Prostate gland (tissue), 2 donors: Measurements from ENCODE around the gene KIF9. TPM values are rescaled to one million over a fixed set of nuclear protein-coding genes. Genes with fewer than 3 reads are reported as not detected.
"Not testable (repeated sequence)": the region's sequence is repeated elsewhere in the genome, so short reads cannot be mapped to it uniquely, and the experiment has no call there.

Experiments
- DNase-seq: peaks from one replicate; pipeline ENCODE4 v3.0.0-alpha.2; 2019; ENCODE audit warnings: low spot score
- H3K27ac ChIP-seq, 2 donors: fragments of 200-600 bp; sonication (generic); 2 replicates each; pipeline ENCODE4 v1.5.1; 2017 to 2019
- H3K27me3 ChIP-seq: fragments of 200-600 bp; sonication (generic); replicated peaks from 2 replicates; pipeline ENCODE4 v1.5.1; 2019; ENCODE audit not compliant: insufficient read depth
- H3K36me3 ChIP-seq, 2 donors: fragments of 200-600 bp; sonication (generic); 1 replicate in 1 of 2; 2 replicates in 1 of 2; pipeline versions ENCODE4 v1.5.1 to v1.8.1; 2017 to 2019
- H3K4me1 ChIP-seq: fragments of 200-600 bp; sonication (generic); replicated peaks from 2 replicates; pipeline ENCODE4 v1.5.1; 2019
- H3K4me3 ChIP-seq, 2 donors: fragments of 200-600 bp; sonication (generic); 2 replicates each; pipeline ENCODE4 v1.5.1; 2017 to 2019
- H3K9me3 ChIP-seq: fragments of 200-600 bp; sonication (generic); 2 replicates; pipeline ENCODE4 v1.5.1; 2017
- POLR2A ChIP-seq: fragments of 450-650 bp; IDR thresholded peaks from one replicate; pipeline ENCODE4 v1.6.1; 2016; ENCODE audit warnings: antibody characterized with exemption, mild to moderate bottlenecking
- POLR2AphosphoS5 ChIP-seq: sonication (generic); formaldehyde crosslinking; IDR thresholded peaks from one replicate; pipeline ENCODE4 v1.6.1; 2017; ENCODE audit warnings: antibody characterized with exemption
- WGBS: methylation state at CpG from one replicate; pipeline ENCODE4 v1.1.5; 2018; 5-methylcytosine and 5-hydroxymethylcytosine counted together
- intact Hi-C: fragments of 100-400 bp; cut with DNase I; formaldehyde crosslinking; loops from one replicate; pipeline ENCODE4 v1.14.2; 2022
- total RNA-seq, 2 donors: library from RNA; depleted of rRNA; stranded (reverse); fragments of >200 nt; gene quantifications; one replicate each; pipeline ENCODE4 v1.1.0, GENCODE V29; 2016
- TF ChIP-seq, protein P1 (sequence below), 4 experiments: fragments of 200-600 bp in 2 of 4; fragments of 450-650 bp in 2 of 4; sonication (generic) in 2 of 4; IDR thresholded peaks; 1 replicate in 3 of 4; 2 replicates in 1 of 4; pipeline ENCODE4 v1.5.1; 2016 to 2019; ENCODE audit warnings: antibody characterized with exemption in 4 of 4, mild to moderate bottlenecking in 2 of 4, moderate library complexity in 2 of 4

The KIF9 gene
- total RNA-seq, 2 donors from 2014 or later, result 14.3 to 17.5 TPM

DNA sequence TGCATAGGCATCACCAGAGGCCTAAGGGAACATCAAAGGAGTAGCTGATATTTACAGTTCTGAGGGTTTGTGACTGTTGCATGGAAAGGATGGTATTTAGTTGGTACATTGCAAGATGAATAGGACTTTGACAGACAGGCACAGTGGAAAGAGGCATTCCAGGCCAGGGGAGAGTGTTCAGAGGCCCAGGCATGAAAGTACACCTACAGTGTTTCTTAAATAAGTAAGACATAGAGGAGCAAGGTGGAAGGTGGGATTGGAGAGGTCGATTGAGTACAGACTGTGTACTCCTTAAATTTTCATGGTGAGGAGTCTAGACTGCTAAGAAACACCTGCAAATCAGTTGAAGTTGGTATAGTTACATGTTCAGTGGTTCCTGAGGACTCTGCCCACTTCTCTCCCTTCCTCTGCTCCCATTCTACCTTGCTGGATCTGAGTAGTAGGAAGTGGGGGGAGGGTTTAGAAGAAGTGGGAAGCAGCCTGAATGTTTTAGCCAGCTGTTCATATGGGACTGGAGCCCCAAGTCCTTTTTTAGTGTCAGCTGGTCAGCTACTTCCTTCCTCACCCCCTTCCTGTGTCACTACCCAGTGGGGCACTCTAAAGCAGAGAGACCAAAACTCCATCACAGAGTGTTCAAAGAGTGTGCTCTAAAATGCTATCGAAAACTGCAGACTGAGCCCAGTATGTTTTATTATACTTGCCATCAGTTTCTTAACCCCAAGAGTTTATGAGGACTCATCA, 14.1 kb upstream of the KIF9 start:
- intact Hi-C loops, result no loop called here
- DNase-seq, result no peak
- TF ChIP-seq POLR2AphosphoS5 (no peak), POLR2A (no peak)
- TF ChIP-seq, protein P1, sequence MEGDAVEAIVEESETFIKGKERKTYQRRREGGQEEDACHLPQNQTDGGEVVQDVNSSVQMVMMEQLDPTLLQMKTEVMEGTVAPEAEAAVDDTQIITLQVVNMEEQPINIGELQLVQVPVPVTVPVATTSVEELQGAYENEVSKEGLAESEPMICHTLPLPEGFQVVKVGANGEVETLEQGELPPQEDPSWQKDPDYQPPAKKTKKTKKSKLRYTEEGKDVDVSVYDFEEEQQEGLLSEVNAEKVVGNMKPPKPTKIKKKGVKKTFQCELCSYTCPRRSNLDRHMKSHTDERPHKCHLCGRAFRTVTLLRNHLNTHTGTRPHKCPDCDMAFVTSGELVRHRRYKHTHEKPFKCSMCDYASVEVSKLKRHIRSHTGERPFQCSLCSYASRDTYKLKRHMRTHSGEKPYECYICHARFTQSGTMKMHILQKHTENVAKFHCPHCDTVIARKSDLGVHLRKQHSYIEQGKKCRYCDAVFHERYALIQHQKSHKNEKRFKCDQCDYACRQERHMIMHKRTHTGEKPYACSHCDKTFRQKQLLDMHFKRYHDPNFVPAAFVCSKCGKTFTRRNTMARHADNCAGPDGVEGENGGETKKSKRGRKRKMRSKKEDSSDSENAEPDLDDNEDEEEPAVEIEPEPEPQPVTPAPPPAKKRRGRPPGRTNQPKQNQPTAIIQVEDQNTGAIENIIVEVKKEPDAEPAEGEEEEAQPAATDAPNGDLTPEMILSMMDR (IDR thresholded peaks at IDR 0.05), result no peak
- 87% methylated on average over 2 of the region's 2 CpGs for WGBS
- Histone ChIP-seq H3K9me3 (no peaks in the 10 kb centered on the region), H3K4me1 (no peaks in the 10 kb centered on the region), H3K27ac (no peak overlapping the region), H3K27me3 (no peaks in the 10 kb centered on the region), H3K36me3 (no peaks in the 10 kb centered on the region), H3K4me3 (no peak overlapping the region)

DNA sequence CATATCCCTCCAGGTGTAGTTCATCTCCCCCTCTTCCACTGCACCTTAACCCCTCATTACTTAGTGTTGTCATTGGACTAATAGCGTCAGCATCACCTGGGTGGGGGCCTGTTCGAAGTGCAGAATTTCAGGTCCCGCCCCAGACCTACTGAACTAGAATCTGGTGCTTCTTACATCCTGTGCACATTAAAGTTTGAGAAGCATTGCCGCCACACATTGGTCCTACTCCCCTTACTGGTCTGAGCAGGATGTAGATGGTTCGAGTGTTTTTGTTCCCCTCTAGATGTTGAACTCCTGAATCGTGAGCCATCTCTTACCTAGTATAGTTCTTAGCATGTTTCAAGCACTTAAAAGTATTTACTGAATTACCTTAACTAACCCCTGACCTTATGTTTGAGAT, 13.4 kb upstream of the KIF9 start:
- TF ChIP-seq, protein P1 (IDR thresholded peaks at IDR 0.05), result no peak
- TF ChIP-seq POLR2A (no peak), POLR2AphosphoS5 (no peak)
- no peak for DNase-seq
- Histone ChIP-seq H3K27me3 (no peaks in the 10 kb centered on the region), H3K4me1 (no peaks in the 10 kb centered on the region), H3K27ac (no peak overlapping the region), H3K36me3 (no peaks in the 10 kb centered on the region), H3K4me3 (no peak overlapping the region), H3K9me3 (no peaks in the 10 kb centered on the region)
- 91% methylated on average over 6 of the region's 6 CpGs for WGBS
- intact Hi-C loops, result no loop called here

DNA sequence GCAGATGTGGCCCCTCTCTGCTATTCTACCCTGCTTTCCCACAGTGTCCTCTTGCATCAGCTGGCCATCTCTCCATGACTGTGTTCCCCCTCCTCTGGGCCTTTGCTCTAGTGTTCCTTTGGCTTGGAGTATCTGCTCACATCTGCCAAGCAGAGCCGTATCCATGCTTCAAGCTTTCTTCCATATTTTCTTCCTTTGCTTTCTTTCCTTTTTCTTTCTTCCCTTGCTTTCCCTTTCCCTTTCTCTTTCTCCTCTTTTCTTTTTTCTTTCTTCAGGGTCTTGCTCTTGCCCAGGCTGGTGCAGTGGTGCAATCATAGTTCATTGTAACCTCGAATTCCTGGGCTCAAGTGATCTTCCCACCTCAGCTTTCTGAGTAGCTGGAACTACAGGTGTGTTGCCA, 12.7 kb upstream of the KIF9 start:
- DNase-seq, result no peak
- Histone ChIP-seq H3K9me3 (no peaks in the 10 kb centered on the region), H3K27me3 (no peaks in the 10 kb centered on the region), H3K36me3 (no peaks in the 10 kb centered on the region), H3K4me1 (no peaks in the 10 kb centered on the region), H3K4me3 (no peak overlapping the region), H3K27ac (no peak overlapping the region)
- TF ChIP-seq, protein P1 (IDR thresholded peaks at IDR 0.05), result no peak
- no peak for TF ChIP-seq POLR2AphosphoS5
- no peak for TF ChIP-seq POLR2A
- 82% methylated on average over 2 of the region's 2 CpGs for WGBS
- intact Hi-C loops, result no loop called here

DNA sequence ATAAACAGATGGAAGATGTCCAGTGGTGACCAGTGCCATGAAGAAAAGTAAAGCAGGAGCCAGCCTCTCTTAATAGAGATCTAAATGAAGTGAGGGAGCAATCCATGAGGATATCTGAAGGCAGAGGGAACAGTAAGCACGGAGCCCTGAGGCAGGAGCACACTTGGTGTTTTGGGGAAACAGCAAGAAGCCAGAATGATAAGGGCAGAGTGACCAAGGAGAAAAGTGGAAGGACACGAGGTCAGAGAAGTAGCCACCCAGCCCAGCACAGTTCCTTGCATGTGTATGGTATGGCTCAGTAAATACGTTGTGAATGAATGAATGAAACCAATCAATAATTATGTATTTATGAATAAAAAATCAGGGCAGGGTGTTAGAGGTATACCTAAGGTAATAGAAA, 11.8 kb upstream of the KIF9 start:
- no peak for DNase-seq
- H3K4me3 ChIP-seq, result no peak overlapping the region
- no peaks in the 10 kb centered on the region for H3K27me3 ChIP-seq
- WGBS, result 87% methylated on average over 3 of the region's 3 CpGs
- no peaks in the 10 kb centered on the region for H3K9me3 ChIP-seq
- H3K4me1 ChIP-seq, result no peaks in the 10 kb centered on the region
- TF ChIP-seq POLR2A (no peak), POLR2AphosphoS5 (no peak)
- TF ChIP-seq, protein P1 (IDR thresholded peaks at IDR 0.05), result no peak
- H3K27ac ChIP-seq, result no peak overlapping the region
- intact Hi-C loops, result no loop called here
- H3K36me3 ChIP-seq, result no peaks in the 10 kb centered on the region

DNA sequence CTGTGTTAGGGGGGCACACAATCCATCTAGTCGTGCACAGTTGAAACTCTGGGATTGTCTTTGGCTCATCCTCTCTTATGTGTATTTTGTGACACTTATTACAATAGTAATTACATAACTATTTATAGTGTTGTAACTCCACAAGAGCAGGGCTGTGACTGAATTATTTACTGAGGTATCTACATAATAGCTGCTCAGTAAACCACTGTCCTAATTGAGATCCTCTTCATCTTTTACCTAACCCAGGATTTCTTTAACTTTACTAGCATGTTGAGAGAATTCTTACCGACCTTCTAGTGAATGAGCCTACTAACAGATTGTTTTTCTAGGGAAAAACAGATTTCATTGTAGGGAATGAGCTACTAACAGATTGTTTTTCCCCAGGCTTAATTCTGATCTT, 11.2 kb upstream of the KIF9 start:
- WGBS, result 77% methylated on average over 2 of the region's 2 CpGs
- H3K27ac ChIP-seq, result no peak overlapping the region
- no peak for DNase-seq
- no peak for TF ChIP-seq POLR2AphosphoS5
- H3K4me1 ChIP-seq, result no peaks in the 10 kb centered on the region
- H3K27me3 ChIP-seq, result no peaks in the 10 kb centered on the region
- intact Hi-C loops, result no loop called here
- no peak overlapping the region for H3K4me3 ChIP-seq
- no peaks in the 10 kb centered on the region for H3K36me3 ChIP-seq
- no peaks in the 10 kb centered on the region for H3K9me3 ChIP-seq

DNA sequence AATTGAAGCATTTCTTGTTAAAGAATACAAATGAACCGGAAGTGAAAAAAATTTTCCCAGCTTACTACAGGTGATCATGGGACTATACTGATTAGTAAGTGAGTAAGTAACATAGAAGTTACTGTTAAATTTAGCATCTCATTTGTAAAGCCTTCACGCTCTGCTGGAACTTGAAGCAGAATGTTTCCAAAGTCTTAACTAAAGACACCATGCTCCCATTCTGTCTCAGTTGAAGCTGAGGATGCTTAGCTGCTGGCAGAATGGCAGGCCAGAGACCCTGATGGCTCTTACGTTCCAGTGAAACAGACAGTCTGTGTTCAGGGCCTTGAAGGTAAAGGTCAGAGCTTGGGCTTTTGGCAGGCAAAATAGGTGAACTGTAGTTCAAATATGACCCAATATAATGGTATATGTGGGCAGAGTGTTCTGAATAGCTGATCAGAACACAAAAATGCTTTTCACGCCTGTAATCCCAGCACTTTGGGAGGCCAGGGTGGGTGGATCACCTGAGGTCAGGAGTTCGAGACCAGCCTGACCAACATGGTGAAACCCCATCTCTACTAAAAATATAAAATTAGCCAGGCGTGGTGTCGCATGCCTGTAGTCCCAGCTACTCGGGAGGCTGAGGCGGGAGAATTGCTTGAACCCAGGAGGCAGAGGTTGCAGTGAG, 9.3 kb upstream of the KIF9 start:
- H3K4me3 ChIP-seq, H3K4me1 ChIP-seq, intact Hi-C loops, H3K9me3 ChIP-seq, H3K36me3 ChIP-seq, H3K27ac ChIP-seq, DNase-seq, H3K27me3 ChIP-seq: not testable (repeated sequence)
- 94% methylated on average over 9 of the region's 9 CpGs for WGBS
